Measurements from ENCODE around the gene SLC6A20. TPM values are rescaled to one million over a fixed set of nuclear protein-coding genes. Genes with fewer than 3 reads are reported as not detected.
A peak's percentile ranks its signal among the peaks of the same experiment; 100 is the strongest.

SLC6A20 gene
- total and polyA plus RNA-seq, 2 of the 13 experiments (the other 11 are each of a cell fraction or from before 2014, with no cell fraction given), result not detected

DNA sequence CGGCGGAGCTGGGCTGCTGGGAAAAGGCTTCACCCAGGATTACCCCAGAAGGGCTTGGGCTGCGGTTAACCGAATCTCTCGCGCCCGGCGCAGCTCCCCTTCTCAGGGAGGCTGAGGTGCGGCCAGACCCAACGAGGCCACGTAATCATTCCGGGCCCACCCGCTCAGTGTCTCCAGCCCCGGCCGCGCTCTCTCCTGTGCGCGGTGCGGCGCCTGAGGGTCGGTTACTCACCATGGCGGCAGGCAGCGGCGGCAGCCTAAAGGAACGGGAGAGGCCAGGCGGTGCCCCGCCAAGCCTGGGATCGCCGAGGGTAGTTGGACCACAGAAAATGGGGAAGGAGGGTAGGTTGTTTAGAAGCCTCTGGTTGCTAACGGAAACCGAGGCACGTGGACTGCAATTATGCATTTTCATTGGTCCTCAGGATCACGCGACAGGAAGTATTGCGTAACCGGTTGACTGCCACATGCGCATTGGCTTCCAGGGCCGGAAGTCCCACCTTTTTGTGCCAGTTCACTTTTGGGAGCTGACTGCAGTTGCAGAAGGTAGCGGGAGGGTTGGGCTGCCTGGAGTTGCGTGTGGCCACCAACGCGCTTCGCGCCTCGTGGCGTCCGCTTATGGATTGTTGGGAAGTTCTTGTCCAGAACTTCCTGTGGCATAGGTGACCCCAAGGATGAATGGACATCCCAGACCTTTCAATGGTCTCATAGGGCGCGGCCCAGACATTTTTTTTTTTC, 45.6 kb upstream of the SLC6A20 start, which contains the start of gene LZTFL1 (continued):
- TF ChIP-seq, protein P1, sequence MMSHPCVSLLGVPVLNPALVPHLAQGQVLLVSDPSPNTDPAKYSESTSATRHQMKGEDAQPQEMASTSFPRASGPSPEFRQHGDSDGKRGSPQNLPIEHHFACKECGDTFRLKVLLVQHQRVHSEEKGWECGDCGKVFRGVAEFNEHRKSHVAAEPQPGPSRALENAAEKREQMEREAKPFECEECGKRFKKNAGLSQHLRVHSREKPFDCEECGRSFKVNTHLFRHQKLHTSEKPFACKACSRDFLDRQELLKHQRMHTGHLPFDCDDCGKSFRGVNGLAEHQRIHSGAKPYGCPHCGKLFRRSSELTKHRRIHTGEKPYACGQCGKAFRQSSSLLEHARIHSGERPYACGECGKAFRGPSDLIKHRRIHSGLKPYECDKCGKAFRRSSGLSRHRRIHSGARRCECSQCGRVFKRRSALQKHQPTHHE (CRISPR knock-in tag; IDR thresholded peaks at IDR 0.05; ENCODE audit: borderline replicate concordance), result peak; percentile 60; the same call in 1 of the 2 replicates
- TF ChIP-seq ZNF7 (CRISPR knock-in tag; IDR thresholded peaks at IDR 0.05) (no peak), ZMYM3 (CRISPR knock-in tag; IDR thresholded peaks at IDR 0.05) (0 out of 2 replicates have a peak, but pooled peaks have one; percentile 38), ARNT2 (CRISPR knock-in tag; IDR thresholded peaks at IDR 0.05; ENCODE audit: low read depth) (peak; percentile 27; the same call in 1 of the 2 replicates), NCOA5 (CRISPR knock-in tag; IDR thresholded peaks at IDR 0.05) (no peak), NFE2 (CRISPR knock-in tag; IDR thresholded peaks at IDR 0.05) (no peak), GABPA (IDR thresholded peaks at IDR 0.05; ENCODE audit: low read depth, low read length) (peak; percentile 95), GABPA (CRISPR knock-in tag; IDR thresholded peaks at IDR 0.05; ENCODE audit: low read depth) (peak; percentile 99), ZNF354B (CRISPR knock-in tag; IDR thresholded peaks at IDR 0.05) (no peak), SRY (CRISPR knock-in tag; IDR thresholded peaks at IDR 0.05) (no peak), ZMAT3 (CRISPR knock-in tag; conservative IDR thresholded peaks at IDR 0.05) (no peak; the same call in 1 of the 2 replicates), TGIF2 (CRISPR knock-in tag; IDR thresholded peaks at IDR 0.05) (peak; percentile 83), NFE2L1 (CRISPR knock-in tag; IDR thresholded peaks at IDR 0.05; ENCODE audit: borderline replicate concordance) (no peak), LCORL (IDR thresholded peaks at IDR 0.05) (peak; percentile 57; the same call in 1 of the 2 replicates), LCORL (CRISPR knock-in tag; IDR thresholded peaks at IDR 0.05) (0 out of 2 replicates have a peak, but pooled peaks have one; percentile 11), ZNF766 (CRISPR knock-in tag; IDR thresholded peaks at IDR 0.05; ENCODE audit: borderline replicate concordance) (peak; percentile 70; the same call in 1 of the 2 replicates), ZNF761 (CRISPR knock-in tag; conservative IDR thresholded peaks at IDR 0.05) (no peak), ZFP41 (CRISPR knock-in tag; IDR thresholded peaks at IDR 0.05; ENCODE audit: borderline replicate concordance) (no peak), SOX5 (CRISPR knock-in tag; IDR thresholded peaks at IDR 0.05; ENCODE audit: borderline replicate concordance) (no peak), ATF7-NPFF (CRISPR knock-in tag; IDR thresholded peaks at IDR 0.05; ENCODE audit: low read depth) (peak; percentile 53), SIN3A (IDR thresholded peaks at IDR 0.05; ENCODE audit: borderline replicate concordance, low read depth, low read length) (peak; percentile 96)
- TF ChIP-seq, protein P2, sequence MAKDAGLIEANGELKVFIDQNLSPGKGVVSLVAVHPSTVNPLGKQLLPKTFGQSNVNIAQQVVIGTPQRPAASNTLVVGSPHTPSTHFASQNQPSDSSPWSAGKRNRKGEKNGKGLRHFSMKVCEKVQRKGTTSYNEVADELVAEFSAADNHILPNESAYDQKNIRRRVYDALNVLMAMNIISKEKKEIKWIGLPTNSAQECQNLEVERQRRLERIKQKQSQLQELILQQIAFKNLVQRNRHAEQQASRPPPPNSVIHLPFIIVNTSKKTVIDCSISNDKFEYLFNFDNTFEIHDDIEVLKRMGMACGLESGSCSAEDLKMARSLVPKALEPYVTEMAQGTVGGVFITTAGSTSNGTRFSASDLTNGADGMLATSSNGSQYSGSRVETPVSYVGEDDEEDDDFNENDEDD (CRISPR knock-in tag; IDR thresholded peaks at IDR 0.05; ENCODE audit: borderline replicate concordance), result peak; percentile 81; the same call in 1 of the 2 replicates
- TF ChIP-seq, protein P3, sequence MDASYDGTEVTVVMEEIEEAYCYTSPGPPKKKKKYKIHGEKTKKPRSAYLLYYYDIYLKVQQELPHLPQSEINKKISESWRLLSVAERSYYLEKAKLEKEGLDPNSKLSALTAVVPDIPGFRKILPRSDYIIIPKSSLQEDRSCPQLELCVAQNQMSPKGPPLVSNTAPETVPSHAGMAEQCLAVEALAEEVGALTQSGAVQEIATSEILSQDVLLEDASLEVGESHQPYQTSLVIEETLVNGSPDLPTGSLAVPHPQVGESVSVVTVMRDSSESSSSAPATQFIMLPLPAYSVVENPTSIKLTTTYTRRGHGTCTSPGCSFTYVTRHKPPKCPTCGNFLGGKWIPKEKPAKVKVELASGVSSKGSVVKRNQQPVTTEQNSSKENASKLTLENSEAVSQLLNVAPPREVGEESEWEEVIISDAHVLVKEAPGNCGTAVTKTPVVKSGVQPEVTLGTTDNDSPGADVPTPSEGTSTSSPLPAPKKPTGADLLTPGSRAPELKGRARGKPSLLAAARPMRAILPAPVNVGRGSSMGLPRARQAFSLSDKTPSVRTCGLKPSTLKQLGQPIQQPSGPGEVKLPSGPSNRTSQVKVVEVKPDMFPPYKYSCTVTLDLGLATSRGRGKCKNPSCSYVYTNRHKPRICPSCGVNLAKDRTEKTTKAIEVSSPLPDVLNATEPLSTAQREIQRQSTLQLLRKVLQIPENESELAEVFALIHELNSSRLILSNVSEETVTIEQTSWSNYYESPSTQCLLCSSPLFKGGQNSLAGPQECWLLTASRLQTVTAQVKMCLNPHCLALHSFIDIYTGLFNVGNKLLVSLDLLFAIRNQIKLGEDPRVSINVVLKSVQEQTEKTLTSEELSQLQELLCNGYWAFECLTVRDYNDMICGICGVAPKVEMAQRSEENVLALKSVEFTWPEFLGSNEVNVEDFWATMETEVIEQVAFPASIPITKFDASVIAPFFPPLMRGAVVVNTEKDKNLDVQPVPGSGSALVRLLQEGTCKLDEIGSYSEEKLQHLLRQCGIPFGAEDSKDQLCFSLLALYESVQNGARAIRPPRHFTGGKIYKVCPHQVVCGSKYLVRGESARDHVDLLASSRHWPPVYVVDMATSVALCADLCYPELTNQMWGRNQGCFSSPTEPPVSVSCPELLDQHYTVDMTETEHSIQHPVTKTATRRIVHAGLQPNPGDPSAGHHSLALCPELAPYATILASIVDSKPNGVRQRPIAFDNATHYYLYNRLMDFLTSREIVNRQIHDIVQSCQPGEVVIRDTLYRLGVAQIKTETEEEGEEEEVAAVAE (CRISPR knock-in tag; IDR thresholded peaks at IDR 0.05; ENCODE audit: borderline replicate concordance), result 0 out of 2 replicates have a peak, but pooled peaks have one; percentile 19
- TF ChIP-seq, protein P4, sequence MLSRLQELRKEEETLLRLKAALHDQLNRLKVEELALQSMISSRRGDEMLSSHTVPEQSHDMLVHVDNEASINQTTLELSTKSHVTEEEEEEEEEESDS (CRISPR knock-in tag; IDR thresholded peaks at IDR 0.05; ENCODE audit: borderline replicate concordance), result 0 out of 2 replicates have a peak, but pooled peaks have one; percentile 45
